ENCODE results near the gene UVRAG.

UVRAG gene

GRCh38 chr11:76086743-76087635 is 272.0 kb downstream of the UVRAG start:
- no peaks in the 10 kb centered on the region for H3K27me3 ChIP-seq (ENCODE audit: control insufficient read depth in 1 of 2, insufficient read depth in 1 of 2, low read length in 2 of 2)
- H3K4me3 ChIP-seq (ENCODE audit: insufficient read depth in 1 of 2, low read depth in 1 of 2, low read length in 2 of 2) = no peak overlapping the region
- no peak overlapping the region for H2BK12ac ChIP-seq (ENCODE audit: low read length in 2 of 2)
- H2AK5ac ChIP-seq (ENCODE audit: low read length, severe bottlenecking) = no peak overlapping the region
- no peak overlapping the region for H3K14ac ChIP-seq (ENCODE audit: low read length in 2 of 2)
- no peak overlapping the region for H3K18ac ChIP-seq (ENCODE audit: low read depth in 1 of 2, low read length in 2 of 2)
- H4K8ac ChIP-seq (ENCODE audit: low read length) = no peak overlapping the region
- H3K4me2 ChIP-seq (ENCODE audit: low read length, poor library complexity, severe bottlenecking) = no peak overlapping the region
- peaks cover 12% of the 10 kb centered on the region for H3K9me3 ChIP-seq (ENCODE audit: control insufficient read depth, low read length)
- DNase-seq = peak; percentile 63
- H2BK5ac ChIP-seq (ENCODE audit: low read depth, low read length, poor library complexity, severe bottlenecking) = no peak overlapping the region
- peaks cover 0 to 7% of the 10 kb centered on the region in 2 experiments for H3K36me3 ChIP-seq (ENCODE audit: control insufficient read depth in 1 of 2, insufficient read depth in 2 of 2, low read depth in 1 of 2, low read length in 2 of 2)
- H2AFZ ChIP-seq (ENCODE audit: low read depth, low read length) = no peak overlapping the region
- 100% methylated on average over 2 of the region's 6 CpGs for WGBS
- no peak overlapping the region for H3K23ac ChIP-seq (ENCODE audit: low read length in 2 of 2)
- no peak overlapping the region for H2BK15ac ChIP-seq (ENCODE audit: low read depth, poor library complexity, severe bottlenecking)
- no peaks in the 10 kb centered on the region for H3K79me1 ChIP-seq (replicated peaks; ENCODE audit: low read length, poor library complexity, severe bottlenecking)
- H3K4me1 ChIP-seq (ENCODE audit: control insufficient read depth, insufficient read depth, low read depth, low read length) = no peaks in the 10 kb centered on the region
- H3K9ac ChIP-seq (ENCODE audit: low read length) = peak overlapping the region; percentile 50
- no peak overlapping the region for H2BK120ac ChIP-seq (ENCODE audit: low read depth, low read length)
- H3K4ac ChIP-seq (ENCODE audit: low read depth in 1 of 2, low read length in 2 of 2) = no peak overlapping the region
- H3K27ac ChIP-seq (ENCODE audit: low read length, poor library complexity, severe bottlenecking) = peak overlapping the region; percentile 56
- no peak overlapping the region for H4K91ac ChIP-seq (ENCODE audit: low read length)

- Histone ChIP-seq H3K27me3 (ENCODE audit: control insufficient read depth in 1 of 2, insufficient read depth in 1 of 2, low read length in 2 of 2) (no peaks in the 10 kb centered on the region), H3K9ac (ENCODE audit: low read length) (no peak overlapping the region), H3K4me3 (ENCODE audit: insufficient read depth in 1 of 2, low read depth in 1 of 2, low read length in 2 of 2) (no peak overlapping the region), H3K4me1 (ENCODE audit: control insufficient read depth, insufficient read depth, low read depth, low read length) (no peaks in the 10 kb centered on the region), H3K4me2 (ENCODE audit: low read length, poor library complexity, severe bottlenecking) (no peak overlapping the region), H4K91ac (ENCODE audit: low read length) (no peak overlapping the region), H2BK12ac (ENCODE audit: low read length in 2 of 2) (no peak overlapping the region), H2AFZ (ENCODE audit: low read depth, low read length) (no peak overlapping the region), H3K27ac (ENCODE audit: low read length, poor library complexity, severe bottlenecking) (no peak overlapping the region), H2AK5ac (ENCODE audit: low read length, severe bottlenecking) (no peak overlapping the region), H3K79me1 (replicated peaks; ENCODE audit: low read length, poor library complexity, severe bottlenecking) (no peaks in the 10 kb centered on the region), H3K18ac (ENCODE audit: low read depth in 1 of 2, low read length in 2 of 2) (no peak overlapping the region), H4K8ac (ENCODE audit: low read length) (no peak overlapping the region), H3K23ac (ENCODE audit: low read length in 2 of 2) (no peak overlapping the region), H3K9me3 (ENCODE audit: control insufficient read depth, low read length) (peaks cover 12% of the 10 kb centered on the region), H3K4ac (ENCODE audit: low read depth in 1 of 2, low read length in 2 of 2) (no peak overlapping the region), H3K14ac (ENCODE audit: low read length in 2 of 2) (no peak overlapping the region), H2BK5ac (ENCODE audit: low read depth, low read length, poor library complexity, severe bottlenecking) (no peak overlapping the region), H2BK120ac (ENCODE audit: low read depth, low read length) (no peak overlapping the region), H3K36me3 (ENCODE audit: control insufficient read depth in 1 of 2, insufficient read depth in 2 of 2, low read depth in 1 of 2, low read length in 2 of 2) (peaks cover 0 to 7% of the 10 kb centered on the region in 2 experiments), H2BK15ac (ENCODE audit: low read depth, poor library complexity, severe bottlenecking) (no peak overlapping the region)
- DNase-seq = no peak
- 95% methylated on average over 6 of the region's 6 CpGs for WGBS
Measured at GRCh38 chr11:76087749-76088148, 272.7 kb downstream of the UVRAG start.

DNA sequence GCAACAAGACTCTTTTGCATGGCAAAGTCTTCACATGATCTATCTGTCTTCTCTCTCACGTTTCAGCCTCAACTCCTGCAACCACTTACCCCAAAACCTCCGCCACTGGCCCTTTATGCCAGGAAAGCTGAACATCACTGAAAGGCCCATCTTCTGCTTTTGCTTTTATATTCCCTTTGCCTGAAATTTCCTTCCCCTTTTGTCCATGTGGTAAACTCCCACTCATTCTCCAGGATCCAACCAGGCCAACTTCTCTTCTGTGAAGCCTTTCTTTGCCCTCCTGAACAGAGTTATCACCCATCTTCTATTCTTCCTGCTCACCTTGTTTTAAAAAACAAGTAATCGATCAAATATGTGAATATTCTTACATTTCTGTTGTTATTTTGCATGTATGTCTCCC is 273.5 kb downstream of the UVRAG start:
- Histone ChIP-seq H3K23ac (ENCODE audit: low read length in 2 of 2) (no peak overlapping the region), H3K9ac (ENCODE audit: low read length) (no peak overlapping the region), H3K4me2 (ENCODE audit: low read length, poor library complexity, severe bottlenecking) (no peak overlapping the region), H3K4me3 (ENCODE audit: insufficient read depth in 1 of 2, low read depth in 1 of 2, low read length in 2 of 2) (no peak overlapping the region), H3K79me1 (replicated peaks; ENCODE audit: low read length, poor library complexity, severe bottlenecking) (no peaks in the 10 kb centered on the region), H3K4ac (ENCODE audit: low read depth in 1 of 2, low read length in 2 of 2) (no peak overlapping the region), H3K4me1 (ENCODE audit: control insufficient read depth, insufficient read depth, low read depth, low read length) (no peaks in the 10 kb centered on the region), H2AK5ac (ENCODE audit: low read length, severe bottlenecking) (no peak overlapping the region), H3K9me3 (ENCODE audit: control insufficient read depth, low read length) (peaks cover 12% of the 10 kb centered on the region), H2BK12ac (ENCODE audit: low read length in 2 of 2) (no peak overlapping the region), H3K27me3 (ENCODE audit: control insufficient read depth in 1 of 2, insufficient read depth in 1 of 2, low read length in 2 of 2) (no peaks in the 10 kb centered on the region), H2BK15ac (ENCODE audit: low read depth, poor library complexity, severe bottlenecking) (no peak overlapping the region), H2AFZ (ENCODE audit: low read depth, low read length) (no peak overlapping the region), H3K36me3 (ENCODE audit: control insufficient read depth in 1 of 2, insufficient read depth in 2 of 2, low read depth in 1 of 2, low read length in 2 of 2) (peaks cover 0 to 7% of the 10 kb centered on the region in 2 experiments), H4K91ac (ENCODE audit: low read length) (no peak overlapping the region), H2BK5ac (ENCODE audit: low read depth, low read length, poor library complexity, severe bottlenecking) (no peak overlapping the region), H3K18ac (ENCODE audit: low read depth in 1 of 2, low read length in 2 of 2) (no peak overlapping the region), H3K14ac (ENCODE audit: low read length in 2 of 2) (no peak overlapping the region), H4K8ac (ENCODE audit: low read length) (no peak overlapping the region), H2BK120ac (ENCODE audit: low read depth, low read length) (no peak overlapping the region), H3K27ac (ENCODE audit: low read length, poor library complexity, severe bottlenecking) (no peak overlapping the region)
- 54% methylated on average over 2 of the region's 3 CpGs for WGBS
- DNase-seq = no peak

- H2AFZ ChIP-seq (ENCODE audit: low read depth, low read length) = no peak overlapping the region
- H2BK15ac ChIP-seq (ENCODE audit: low read depth, poor library complexity, severe bottlenecking) = no peak overlapping the region
- no peak overlapping the region for H3K14ac ChIP-seq (ENCODE audit: low read length in 2 of 2)
- peaks cover 12% of the 10 kb centered on the region for H3K9me3 ChIP-seq (ENCODE audit: control insufficient read depth, low read length)
- no peak overlapping the region for H3K9ac ChIP-seq (ENCODE audit: low read length)
- no peak overlapping the region for H3K27ac ChIP-seq (ENCODE audit: low read length, poor library complexity, severe bottlenecking)
- no peak overlapping the region for H2BK12ac ChIP-seq (ENCODE audit: low read length in 2 of 2)
- WGBS = 91% methylated on average over 2 of the region's 2 CpGs
- no peak overlapping the region for H4K8ac ChIP-seq (ENCODE audit: low read length)
- H3K23ac ChIP-seq (ENCODE audit: low read length in 2 of 2) = no peak overlapping the region
- H3K36me3 ChIP-seq (ENCODE audit: control insufficient read depth in 1 of 2, insufficient read depth in 2 of 2, low read depth in 1 of 2, low read length in 2 of 2) = peaks cover 0 to 7% of the 10 kb centered on the region in 2 experiments
- H3K79me1 ChIP-seq (replicated peaks; ENCODE audit: low read length, poor library complexity, severe bottlenecking) = no peaks in the 10 kb centered on the region
- no peak overlapping the region for H2BK5ac ChIP-seq (ENCODE audit: low read depth, low read length, poor library complexity, severe bottlenecking)
- no peak overlapping the region for H2BK120ac ChIP-seq (ENCODE audit: low read depth, low read length)
- no peak overlapping the region for H3K4me2 ChIP-seq (ENCODE audit: low read length, poor library complexity, severe bottlenecking)
- no peak for DNase-seq
- H3K4me1 ChIP-seq (ENCODE audit: control insufficient read depth, insufficient read depth, low read depth, low read length) = no peaks in the 10 kb centered on the region
- H2AK5ac ChIP-seq (ENCODE audit: low read length, severe bottlenecking) = no peak overlapping the region
- H3K4ac ChIP-seq (ENCODE audit: low read depth in 1 of 2, low read length in 2 of 2) = no peak overlapping the region
- no peaks in the 10 kb centered on the region for H3K27me3 ChIP-seq (ENCODE audit: control insufficient read depth in 1 of 2, insufficient read depth in 1 of 2, low read length in 2 of 2)
- H3K18ac ChIP-seq (ENCODE audit: low read depth in 1 of 2, low read length in 2 of 2) = no peak overlapping the region
- H4K91ac ChIP-seq (ENCODE audit: low read length) = no peak overlapping the region
- H3K4me3 ChIP-seq (ENCODE audit: insufficient read depth in 1 of 2, low read depth in 1 of 2, low read length in 2 of 2) = no peak overlapping the region
Measured at GRCh38 chr11:76090174-76090573, 275.2 kb downstream of the UVRAG start.

Measured in mesenchymal stem cell (in vitro differentiated cells and primary cell).